Ascending aorta (tissue), 2 donors: ENCODE results near the gene G3BP2. TPM values are rescaled to one million over a fixed set of nuclear protein-coding genes. Genes with fewer than 3 reads are reported as not detected.
A peak's percentile ranks its signal among the peaks of the same experiment; 100 is the strongest.
"Not testable (repeated sequence)": the region's sequence is repeated elsewhere in the genome, so short reads cannot be mapped to it uniquely, and the experiment has no call there.

Source experiments
- DNase-seq, 2 donors: peaks; one replicate each; pipeline ENCODE4 v3.0.0-alpha.2; 2019; ENCODE audit warnings: low spot score in 2 of 2
- H3K27ac ChIP-seq, 2 donors: fragments of 200-600 bp; sonication (generic); one replicate each; pipeline ENCODE4 v1.5.1; 2016 to 2017; ENCODE audit warnings: mild to moderate bottlenecking in 1 of 2
- H3K27me3 ChIP-seq: fragments of 200-600 bp; sonication (generic); one replicate; pipeline ENCODE4 v1.5.1; 2017
- H3K36me3 ChIP-seq, 2 donors: fragments of 200-600 bp; sonication (generic); one replicate each; pipeline ENCODE4 v1.5.1; 2016
- H3K4me1 ChIP-seq, 2 donors: fragments of 200-600 bp; sonication (generic); one replicate each; pipeline ENCODE4 v1.5.1; 2016 to 2017; ENCODE audit warnings: mild to moderate bottlenecking in 1 of 2
- H3K4me3 ChIP-seq, 2 donors: fragments of 200-600 bp; sonication (generic); one replicate each; pipeline ENCODE4 v1.5.1; 2016 to 2017; ENCODE audit warnings: mild to moderate bottlenecking in 1 of 2
- H3K9me3 ChIP-seq, 2 donors: fragments of 200-600 bp; sonication (generic); one replicate each; pipeline ENCODE4 v1.5.1; 2016
- intact Hi-C: fragments of 100-400 bp; cut with DNase I; formaldehyde crosslinking; loops from one replicate; pipeline ENCODE4 v1.15.1; 2023
- total RNA-seq: library from RNA; depleted of rRNA; stranded (reverse); fragments of >200 nt; gene quantifications from one replicate; pipeline ENCODE4 v1.1.0, GENCODE V29; 2016
- TF ChIP-seq, protein P1 (sequence below), 3 experiments: fragments of 200-600 bp in 2 of 3; fragments of 450-650 bp in 1 of 3; sonication (generic) in 2 of 3; IDR thresholded peaks; one replicate each; pipeline ENCODE4 v1.5.1; 2016 to 2019; ENCODE audit warnings: antibody characterized with exemption in 3 of 3, mild to moderate bottlenecking in 1 of 3, moderate library complexity in 1 of 3

G3BP2 gene
- total RNA-seq, 1 donor from 2014 or later: 88.9 TPM

GRCh38 chr4:75673959-75674328 lies 733 bp upstream of the G3BP2 start:
- intact Hi-C loops: loop anchor here (1.0 to 10.0 kb wide), 3 partner anchors 43 to 321 kb away; partner anchors contain the start of genes CDKL2, SDAD1 and USO1

DNA sequence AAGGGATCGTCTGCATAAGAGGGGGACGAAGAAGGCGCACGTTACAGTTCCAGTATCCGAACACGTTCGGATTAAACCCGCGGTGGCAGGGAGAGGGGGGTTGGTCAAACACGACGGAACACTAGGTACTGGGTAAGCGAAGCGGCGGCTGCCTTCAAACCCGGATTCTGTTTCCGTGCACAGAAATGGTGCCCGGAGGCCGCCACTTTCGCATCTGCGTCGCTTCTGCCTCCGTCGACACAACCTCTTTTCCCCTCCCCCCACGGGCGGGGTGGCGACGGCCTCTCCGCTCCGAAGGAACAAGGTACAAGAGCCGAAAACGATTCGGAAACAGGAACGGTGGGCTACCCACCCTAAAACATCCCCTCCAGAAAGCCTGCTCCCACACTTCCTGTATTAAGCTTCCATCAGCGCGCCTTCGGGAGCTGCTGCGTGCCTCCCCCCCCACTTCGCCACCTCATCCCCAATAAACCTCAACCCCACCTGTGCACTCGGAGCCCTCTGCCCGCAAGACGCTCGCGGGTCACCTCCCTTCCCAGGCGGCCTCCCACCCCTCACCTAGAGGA lies 667 bp downstream of the G3BP2 start:
- intact Hi-C loops: loop anchor here (1.0 to 10.0 kb wide), 3 partner anchors 42 to 322 kb away; partner anchors contain the start of genes CDKL2, SDAD1 and USO1
- H3K4me3 ChIP-seq: peak overlapping the region; percentile 92 to 99

More at GRCh38 chr4:75673959-75674328, 733 bp upstream of the G3BP2 start:
- no peaks in the 10 kb centered on the region for H3K27me3 ChIP-seq
- peaks cover 3 to 24% of the 10 kb centered on the region in 2 donors for H3K4me1 ChIP-seq
- H3K36me3 ChIP-seq: no peaks in the 10 kb centered on the region
- peak overlapping the region; percentile 92 to 99 for H3K4me3 ChIP-seq
- no peak for DNase-seq
- H3K27ac ChIP-seq: peak overlapping the region; percentile 99 to 100
- TF ChIP-seq, protein P1, sequence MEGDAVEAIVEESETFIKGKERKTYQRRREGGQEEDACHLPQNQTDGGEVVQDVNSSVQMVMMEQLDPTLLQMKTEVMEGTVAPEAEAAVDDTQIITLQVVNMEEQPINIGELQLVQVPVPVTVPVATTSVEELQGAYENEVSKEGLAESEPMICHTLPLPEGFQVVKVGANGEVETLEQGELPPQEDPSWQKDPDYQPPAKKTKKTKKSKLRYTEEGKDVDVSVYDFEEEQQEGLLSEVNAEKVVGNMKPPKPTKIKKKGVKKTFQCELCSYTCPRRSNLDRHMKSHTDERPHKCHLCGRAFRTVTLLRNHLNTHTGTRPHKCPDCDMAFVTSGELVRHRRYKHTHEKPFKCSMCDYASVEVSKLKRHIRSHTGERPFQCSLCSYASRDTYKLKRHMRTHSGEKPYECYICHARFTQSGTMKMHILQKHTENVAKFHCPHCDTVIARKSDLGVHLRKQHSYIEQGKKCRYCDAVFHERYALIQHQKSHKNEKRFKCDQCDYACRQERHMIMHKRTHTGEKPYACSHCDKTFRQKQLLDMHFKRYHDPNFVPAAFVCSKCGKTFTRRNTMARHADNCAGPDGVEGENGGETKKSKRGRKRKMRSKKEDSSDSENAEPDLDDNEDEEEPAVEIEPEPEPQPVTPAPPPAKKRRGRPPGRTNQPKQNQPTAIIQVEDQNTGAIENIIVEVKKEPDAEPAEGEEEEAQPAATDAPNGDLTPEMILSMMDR (IDR thresholded peaks at IDR 0.05): no peak
- H3K9me3 ChIP-seq: no peaks in the 10 kb centered on the region

DNA sequence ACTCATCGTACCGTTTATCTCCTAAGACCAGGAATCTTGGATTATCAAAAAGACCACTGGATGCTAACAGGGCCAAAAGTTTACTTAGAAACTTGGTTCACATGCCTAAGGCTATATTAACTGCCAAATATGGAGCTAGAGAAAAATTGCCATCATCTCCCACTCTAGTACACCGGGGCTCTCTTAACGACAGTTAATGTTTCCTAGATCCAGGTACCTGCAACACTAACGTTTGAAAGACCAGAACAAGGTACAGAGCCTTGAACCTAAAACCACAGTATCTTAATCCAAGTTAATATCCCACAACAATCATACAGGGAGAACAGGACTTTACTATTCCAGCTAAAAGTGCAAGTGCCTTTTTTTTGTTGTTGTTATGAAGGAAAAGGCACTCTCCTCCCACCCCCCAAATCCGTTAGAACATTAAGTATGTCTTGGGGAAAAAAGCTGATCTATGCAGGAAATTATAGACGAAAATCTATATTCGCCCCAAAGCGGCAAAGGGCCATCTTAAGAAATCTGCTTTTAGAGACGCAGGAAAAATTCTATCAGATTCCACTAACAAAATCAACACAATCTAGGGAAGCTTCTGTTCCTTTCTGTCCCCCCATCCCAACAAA lies 1.3 kb downstream of the G3BP2 start:
- Histone ChIP-seq H3K4me1 (peaks cover 3 to 24% of the 10 kb centered on the region in 2 donors), H3K9me3 (no peaks in the 10 kb centered on the region), H3K27ac (peak overlapping the region; percentile 99 to 100), H3K27me3 (no peaks in the 10 kb centered on the region), H3K36me3 (no peaks in the 10 kb centered on the region), H3K4me3 (peak overlapping the region; percentile 92 to 99)
- TF ChIP-seq, protein P1 (IDR thresholded peaks at IDR 0.05): no peak
- intact Hi-C loops: loop anchor here (2.0 to 10.0 kb wide), 2 partner anchors 41 to 323 kb away; partner anchors contain the start of genes CDKL2 and SDAD1
- no peak for DNase-seq

More for the DNA sequence above, 667 bp downstream of the G3BP2 start:
- DNase-seq: peak; percentile 23 to 80
- TF ChIP-seq, protein P1 (IDR thresholded peaks at IDR 0.05): no peak
- H3K9me3 ChIP-seq: no peaks in the 10 kb centered on the region
- H3K27me3 ChIP-seq: no peaks in the 10 kb centered on the region
- H3K27ac ChIP-seq: peak overlapping the region; percentile 99 to 100
- no peaks in the 10 kb centered on the region for H3K36me3 ChIP-seq
- H3K4me1 ChIP-seq: peaks cover 3 to 24% of the 10 kb centered on the region in 2 donors

DNA sequence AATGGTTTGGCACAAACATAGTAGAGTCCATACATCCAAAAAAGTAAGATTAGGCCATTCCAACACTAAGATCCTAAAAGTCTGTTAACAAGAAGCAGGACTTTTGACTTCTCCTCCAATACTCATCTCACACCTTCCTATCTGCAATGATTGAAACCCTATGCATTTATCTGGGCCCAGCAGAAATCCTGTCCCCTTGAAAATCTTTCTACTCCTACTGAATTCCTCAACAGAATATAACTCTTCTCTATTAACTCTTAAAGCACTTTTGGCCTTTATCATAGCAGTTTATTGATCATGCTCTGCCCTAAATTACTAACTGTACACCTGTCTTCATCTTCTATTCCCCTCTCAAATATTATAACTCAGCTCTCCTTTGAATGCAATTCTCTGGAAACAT lies 4.6 kb downstream of the G3BP2 start:
- Histone ChIP-seq H3K4me3 (no peak overlapping the region), H3K9me3 (no peaks in the 10 kb centered on the region), H3K36me3 (no peaks in the 10 kb centered on the region), H3K27ac (no peak overlapping the region), H3K27me3 (no peaks in the 10 kb centered on the region), H3K4me1 (peaks cover 0 to 24% of the 10 kb centered on the region in 2 donors)
- intact Hi-C loops: no loop called here
- no peak for DNase-seq
- TF ChIP-seq, protein P1 (IDR thresholded peaks at IDR 0.05): no peak

DNA sequence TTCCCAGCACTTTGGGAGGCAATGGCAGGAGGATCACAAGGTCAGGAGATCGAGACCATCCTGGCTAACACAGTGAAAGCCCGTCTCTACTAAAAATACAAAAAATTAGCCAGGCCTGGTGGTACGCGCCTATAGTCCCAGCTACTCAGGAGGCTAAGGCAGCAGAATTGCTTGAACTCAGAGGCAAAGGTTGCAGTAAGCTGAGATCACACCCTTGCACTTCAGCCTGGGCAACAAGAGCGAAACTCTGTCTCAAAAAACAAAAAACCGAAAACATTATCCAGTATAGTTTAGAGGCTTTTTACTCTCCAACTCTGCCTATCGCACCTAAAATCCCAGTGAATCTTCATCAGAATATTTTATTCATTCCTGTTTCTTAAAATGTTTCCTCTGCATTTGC lies 5.6 kb downstream of the G3BP2 start:
- H3K4me1 ChIP-seq: peaks cover 0 to 24% of the 10 kb centered on the region in 2 donors
- H3K27me3 ChIP-seq, H3K9me3 ChIP-seq, intact Hi-C loops, H3K36me3 ChIP-seq, H3K27ac ChIP-seq, DNase-seq, H3K4me3 ChIP-seq: not testable (repeated sequence)

DNA sequence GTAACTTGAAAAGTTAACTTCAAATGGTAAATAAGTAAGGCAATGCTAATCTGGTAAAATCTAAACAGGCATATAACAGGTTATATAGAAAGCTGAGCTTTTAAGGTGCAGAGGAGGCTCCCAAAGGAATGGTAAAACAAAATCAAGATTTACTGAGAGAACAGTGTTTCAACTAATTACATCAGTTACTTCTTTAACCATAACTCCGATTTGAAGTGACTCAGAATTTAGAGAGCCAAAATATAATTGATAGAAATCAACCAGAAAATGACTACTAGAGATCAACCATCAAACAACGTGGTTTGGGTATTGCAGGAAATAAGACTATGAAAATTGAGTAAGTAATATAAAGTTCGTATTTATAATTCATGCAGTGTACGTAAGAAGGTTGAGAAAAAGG lies 6.9 kb downstream of the G3BP2 start:
- no peak for DNase-seq
- intact Hi-C loops: no loop called here
- Histone ChIP-seq H3K4me3 (no peak overlapping the region), H3K36me3 (peaks cover 0 to 10% of the 10 kb centered on the region in 2 donors), H3K27me3 (no peaks in the 10 kb centered on the region), H3K9me3 (no peaks in the 10 kb centered on the region), H3K4me1 (peaks cover 0 to 23% of the 10 kb centered on the region in 2 donors), H3K27ac (no peak overlapping the region)
- TF ChIP-seq, protein P1 (IDR thresholded peaks at IDR 0.05): no peak

DNA sequence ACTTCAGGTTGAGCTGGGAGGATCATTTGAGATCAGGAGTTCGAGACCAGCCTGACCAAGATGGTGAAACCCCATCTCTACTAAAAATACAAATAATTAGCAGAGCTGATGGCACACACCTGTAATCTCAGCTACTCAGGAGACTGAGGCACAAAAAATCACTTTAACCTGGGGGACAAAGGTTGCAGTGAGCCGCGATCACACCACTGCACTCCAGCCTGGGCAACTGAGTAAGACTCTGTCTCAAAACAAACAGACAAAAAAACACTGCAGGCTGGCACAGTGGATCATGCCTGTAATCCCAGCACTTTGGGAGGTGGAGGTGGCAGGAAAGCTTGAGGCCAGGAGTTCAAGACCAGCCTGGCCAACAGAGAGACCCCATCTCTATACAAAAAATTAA lies 8.6 kb downstream of the G3BP2 start:
- intact Hi-C loops, DNase-seq, H3K9me3 ChIP-seq, H3K27ac ChIP-seq, H3K4me3 ChIP-seq, H3K27me3 ChIP-seq: not testable (repeated sequence)
- Histone ChIP-seq H3K4me1 (peaks cover 0 to 10% of the 10 kb centered on the region in 2 donors), H3K36me3 (peaks cover 0 to 17% of the 10 kb centered on the region in 2 donors)
